Endodermal cell (in vitro differentiated cells): Measurements from ENCODE around the gene AGAP3. TPM values are rescaled to one million over a fixed set of nuclear protein-coding genes. Genes with fewer than 3 reads are reported as not detected.
A peak's percentile ranks its signal among the peaks of the same experiment; 100 is the strongest.

Source experiments
- DNase-seq: peaks from one replicate; pipeline ENCODE4 v3.0.0-alpha.2; 2017
- H3K27ac ChIP-seq: 2 replicates; pipeline ENCODE4 v1.5.1; 2013; ENCODE audit warnings: mild to moderate bottlenecking, low read depth, low read length, moderate library complexity
- H3K27me3 ChIP-seq: 2 replicates; pipeline ENCODE4 v1.6.1; 2013; ENCODE audit warnings: mild to moderate bottlenecking, low read length, moderate library complexity; ENCODE audit not compliant: insufficient read depth, control insufficient read depth, poor library complexity, severe bottlenecking
- H3K36me3 ChIP-seq: 2 replicates; pipeline ENCODE4 v1.7.0; 2013; ENCODE audit warnings: mild to moderate bottlenecking, low read length, moderate library complexity; ENCODE audit not compliant: control insufficient read depth, insufficient read depth
- H3K4me1 ChIP-seq: one replicate; pipeline ENCODE4 v1.7.0; 2013; ENCODE audit warnings: low read length; ENCODE audit not compliant: control insufficient read depth, insufficient read depth
- H3K4me3 ChIP-seq: 2 replicates; pipeline ENCODE4 v1.5.1; 2013; ENCODE audit warnings: mild to moderate bottlenecking, low read length, moderate library complexity
- H3K9ac ChIP-seq: 2 replicates; pipeline ENCODE4 v1.6.1; 2013; ENCODE audit warnings: mild to moderate bottlenecking, low read length, moderate library complexity; ENCODE audit not compliant: poor library complexity, severe bottlenecking; ENCODE audit errors: extremely low read depth
- H3K9me3 ChIP-seq: 2 replicates; pipeline ENCODE4 v1.6.1; 2013; ENCODE audit warnings: mild to moderate bottlenecking, low read length, moderate library complexity; ENCODE audit not compliant: control insufficient read depth
- H3K27ac Mint-ChIP-seq: 2 replicates; pipeline ENCODE4 v1.8.0; 2020; ENCODE audit warnings: mixed read lengths
- H3K27me3 Mint-ChIP-seq: 2 replicates; pipeline ENCODE4 v1.8.0; 2021; ENCODE audit warnings: mild to moderate bottlenecking, mixed read lengths; ENCODE audit not compliant: insufficient read depth
- H3K36me3 Mint-ChIP-seq: 2 replicates; pipeline ENCODE4 v1.8.0; 2020; ENCODE audit warnings: low read depth, mixed read lengths
- H3K4me1 Mint-ChIP-seq: 2 replicates; pipeline ENCODE4 v1.8.0; 2020; ENCODE audit warnings: mixed read lengths
- H3K4me3 Mint-ChIP-seq: 2 replicates; pipeline ENCODE4 v1.8.0; 2020; ENCODE audit warnings: mild to moderate bottlenecking, moderate library complexity, mixed read lengths
- H3K9me3 Mint-ChIP-seq: 2 replicates; pipeline ENCODE4 v1.8.0; 2020; ENCODE audit warnings: mild to moderate bottlenecking, mixed read lengths
- CTCF ChIP-seq: fragments of 200-600 bp; sonication (generic); conservative IDR thresholded peaks from 2 replicates; pipeline ENCODE4 v1.5.0; 2021; ENCODE audit warnings: antibody characterized with exemption, mild to moderate bottlenecking
- WGBS, 2 experiments: methylation state at CpG; one replicate each; pipeline versions ENCODE4 v1.1.5 to v1.1.7; 2013; ENCODE audit warnings: missing lambda C conversion rate in 2 of 2, mixed read lengths in 1 of 2; ENCODE audit not compliant: insufficient coverage in 1 of 2, insufficient read length in 1 of 2; 5-methylcytosine and 5-hydroxymethylcytosine counted together
- total RNA-seq, 2 donors: library from RNA; stranded (reverse); fragmentation: NEBNext Ultra II Directional in 1 of 2; extraction: Animal tissue kit (Norgen Biotek cat#: 25700) in 1 of 2; gene quantifications; 2 replicates in 1 of 2; 3 replicates in 1 of 2; pipeline ENCODE4 v1.2.1, GENCODE V29; 2021

Gene AGAP3
- total RNA-seq, 2 donors from 2014 or later: 113 to 116 TPM

- whole genome bisulfite sequencing, 2 experiments: 57 to 59% methylated on average over 26 to 30 of the region's 30 CpGs
- H3K27ac Mint-ChIP-seq: no peak overlapping the region
- Histone ChIP-seq H3K36me3 (peaks cover 46% of the 10 kb centered on the region), H3K4me1 (no peaks in the 10 kb centered on the region), H3K4me3 (no peak overlapping the region), H3K9ac (no peak overlapping the region), H3K27ac (no peak overlapping the region), H3K27me3 (no peaks in the 10 kb centered on the region), H3K9me3 (no peaks in the 10 kb centered on the region)
- no peaks in the 10 kb centered on the region for H3K27me3 Mint-ChIP-seq
- peak; percentile 86 for DNase-seq
- peaks cover 49% of the 10 kb centered on the region for H3K36me3 Mint-ChIP-seq
- no peak overlapping the region for H3K4me3 Mint-ChIP-seq
- H3K9me3 Mint-ChIP-seq: no peaks in the 10 kb centered on the region
- TF ChIP-seq CTCF: peak; percentile 60
- H3K4me1 Mint-ChIP-seq: peaks cover 30% of the 10 kb centered on the region
These were observed 52.0 kb downstream of the AGAP3 start for GRCh38 chr7:151138153-151138851.

GRCh38 chr7:151139071-151139790 lies 53.0 kb downstream of the AGAP3 start:
- Mint-ChIP-seq H3K4me3 (no peak overlapping the region), H3K9me3 (no peaks in the 10 kb centered on the region), H3K36me3 (peaks cover 51% of the 10 kb centered on the region), H3K27ac (no peak overlapping the region), H3K27me3 (no peaks in the 10 kb centered on the region), H3K4me1 (peaks cover 30% of the 10 kb centered on the region)
- Histone ChIP-seq H3K9me3 (no peaks in the 10 kb centered on the region), H3K27ac (no peak overlapping the region), H3K36me3 (peaks cover 49% of the 10 kb centered on the region), H3K27me3 (no peaks in the 10 kb centered on the region), H3K4me1 (no peaks in the 10 kb centered on the region), H3K9ac (no peak overlapping the region), H3K4me3 (no peak overlapping the region)
- no peak for TF ChIP-seq CTCF
- 85 to 93% methylated on average over 3 to 18 of the region's 18 CpGs for WGBS, 2 experiments
- DNase-seq: peak; percentile 66

- H3K9ac ChIP-seq: no peak overlapping the region
- H3K36me3 Mint-ChIP-seq: peaks cover 50% of the 10 kb centered on the region
These were observed 53.5 kb downstream of the AGAP3 start for GRCh38 chr7:151139791-151140190.

More at GRCh38 chr7:151139791-151140190, 53.5 kb downstream of the AGAP3 start:
- H3K27ac Mint-ChIP-seq: no peak overlapping the region
- WGBS, 2 experiments: 92% methylated on average over 2 to 9 of the region's 9 CpGs
- H3K4me1 ChIP-seq: no peaks in the 10 kb centered on the region
- DNase-seq: no peak
- peaks cover 46% of the 10 kb centered on the region for H3K36me3 ChIP-seq
- peaks cover 30% of the 10 kb centered on the region for H3K4me1 Mint-ChIP-seq
- no peaks in the 10 kb centered on the region for H3K9me3 Mint-ChIP-seq
- no peak overlapping the region for H3K27ac ChIP-seq
- no peaks in the 10 kb centered on the region for H3K27me3 Mint-ChIP-seq
- TF ChIP-seq CTCF: no peak
- H3K9me3 ChIP-seq: no peaks in the 10 kb centered on the region
- no peaks in the 10 kb centered on the region for H3K27me3 ChIP-seq
- H3K4me3 ChIP-seq: no peak overlapping the region
- H3K4me3 Mint-ChIP-seq: no peak overlapping the region
